ENCODE results near the gene CLRN2. TPM values are rescaled to one million over a fixed set of nuclear protein-coding genes. Genes with fewer than 3 reads are reported as not detected.

The CLRN2 gene
- total RNA-seq, 1 donor from 2014 or later = not detected

- H3K36me3 Mint-ChIP-seq (ENCODE audit: unreplicated experiment) = peaks cover 20% of the 10 kb centered on the region
- no peak overlapping the region for H3K27ac Mint-ChIP-seq (ENCODE audit: unreplicated experiment)
- TF ChIP-seq CTCF (IDR thresholded peaks at IDR 0.05) = no peak
- H3K9me3 Mint-ChIP-seq (ENCODE audit: unreplicated experiment) = no peaks in the 10 kb centered on the region
- no peaks in the 10 kb centered on the region for H3K27me3 Mint-ChIP-seq (ENCODE audit: unreplicated experiment)
- H3K4me3 Mint-ChIP-seq (ENCODE audit: unreplicated experiment) = no peak overlapping the region
- no peak for DNase-seq (ENCODE audit: extremely low spot score, unreplicated experiment)
- peaks cover 17% of the 10 kb centered on the region for H3K4me1 Mint-ChIP-seq (ENCODE audit: unreplicated experiment)
These were observed 21.3 kb upstream of the CLRN2 start for GRCh38 chr4:17493619-17494018.

- Mint-ChIP-seq H3K27ac (ENCODE audit: unreplicated experiment) (peak overlapping the region; percentile 6), H3K4me1 (ENCODE audit: unreplicated experiment) (peaks cover 17% of the 10 kb centered on the region), H3K4me3 (ENCODE audit: unreplicated experiment) (no peak overlapping the region), H3K9me3 (ENCODE audit: unreplicated experiment) (no peaks in the 10 kb centered on the region), H3K36me3 (ENCODE audit: unreplicated experiment) (peaks cover 15% of the 10 kb centered on the region), H3K27me3 (ENCODE audit: unreplicated experiment) (no peaks in the 10 kb centered on the region)
- TF ChIP-seq CTCF (IDR thresholded peaks at IDR 0.05) = no peak
- DNase-seq (ENCODE audit: extremely low spot score, unreplicated experiment) = no peak
These were observed 20.4 kb upstream of the CLRN2 start for GRCh38 chr4:17494258-17495190.

- Mint-ChIP-seq H3K4me1 (ENCODE audit: unreplicated experiment) (peaks cover 13% of the 10 kb centered on the region), H3K27ac (ENCODE audit: unreplicated experiment) (no peak overlapping the region), H3K4me3 (ENCODE audit: unreplicated experiment) (no peak overlapping the region), H3K27me3 (ENCODE audit: unreplicated experiment) (no peaks in the 10 kb centered on the region), H3K9me3 (ENCODE audit: unreplicated experiment) (no peaks in the 10 kb centered on the region), H3K36me3 (ENCODE audit: unreplicated experiment) (peaks cover 15% of the 10 kb centered on the region)
- TF ChIP-seq CTCF (IDR thresholded peaks at IDR 0.05) = no peak
- no peak for DNase-seq (ENCODE audit: extremely low spot score, unreplicated experiment)
These were observed 17.0 kb upstream of the CLRN2 start for GRCh38 chr4:17497890-17498523.

GRCh38 chr4:17500574-17500973, 14.4 kb upstream of the CLRN2 start:
- no peak for DNase-seq (ENCODE audit: extremely low spot score, unreplicated experiment)
- no peaks in the 10 kb centered on the region for H3K4me1 Mint-ChIP-seq (ENCODE audit: unreplicated experiment)
- no peaks in the 10 kb centered on the region for H3K9me3 Mint-ChIP-seq (ENCODE audit: unreplicated experiment)
- H3K27ac Mint-ChIP-seq (ENCODE audit: unreplicated experiment) = peak overlapping the region; percentile 31
- H3K27me3 Mint-ChIP-seq (ENCODE audit: unreplicated experiment) = no peaks in the 10 kb centered on the region
- H3K4me3 Mint-ChIP-seq (ENCODE audit: unreplicated experiment) = no peak overlapping the region
- peaks cover 17% of the 10 kb centered on the region for H3K36me3 Mint-ChIP-seq (ENCODE audit: unreplicated experiment)
- no peak for TF ChIP-seq CTCF (IDR thresholded peaks at IDR 0.05)

- peaks cover 16% of the 10 kb centered on the region for H3K36me3 Mint-ChIP-seq (ENCODE audit: unreplicated experiment)
- no peak for DNase-seq (ENCODE audit: extremely low spot score, unreplicated experiment)
- no peaks in the 10 kb centered on the region for H3K27me3 Mint-ChIP-seq (ENCODE audit: unreplicated experiment)
- no peak for TF ChIP-seq CTCF (IDR thresholded peaks at IDR 0.05)
- H3K4me1 Mint-ChIP-seq (ENCODE audit: unreplicated experiment) = no peaks in the 10 kb centered on the region
- no peaks in the 10 kb centered on the region for H3K9me3 Mint-ChIP-seq (ENCODE audit: unreplicated experiment)
- H3K4me3 Mint-ChIP-seq (ENCODE audit: unreplicated experiment) = no peak overlapping the region
- H3K27ac Mint-ChIP-seq (ENCODE audit: unreplicated experiment) = no peak overlapping the region
These were observed 12.2 kb upstream of the CLRN2 start for GRCh38 chr4:17502756-17503155.

Measured in osteocyte (in vitro differentiated cells).